HepG2 (cell line): Measurements from ENCODE around the gene LITAFD. TPM values are rescaled to one million over a fixed set of nuclear protein-coding genes. Genes with fewer than 3 reads are reported as not detected.
A peak's percentile ranks its signal among the peaks of the same experiment; 100 is the strongest.

Experiments
- AHR ChIP-seq: IDR thresholded peaks from 2 replicates; pipeline ENCODE4 v1.6.1; 2018; ENCODE audit warnings: missing genetic modification reagents, missing compliant biosample characterization
- CCDC6 ChIP-seq: sonication (generic); formaldehyde crosslinking; IDR thresholded peaks from 2 replicates; pipeline ENCODE4 v1.8.1; 2022; ENCODE audit warnings: mild to moderate bottlenecking, missing genetic modification reagents, moderate library complexity
- CENPT ChIP-seq: sonication (generic); formaldehyde crosslinking; IDR thresholded peaks from 2 replicates; pipeline ENCODE4 v1.8.0; 2022; ENCODE audit warnings: low read depth, mild to moderate bottlenecking, moderate library complexity, missing genetic modification reagents
- FOXP1 ChIP-seq, 2 experiments: fragments of 450-650 bp in 1 of 2; IDR thresholded peaks; 2 replicates each; pipeline ENCODE4 v1.6.1; 2017 to 2018; ENCODE audit warnings: antibody characterized with exemption in 1 of 2
- GPN1 ChIP-seq: sonication (generic); formaldehyde crosslinking; IDR thresholded peaks from 2 replicates; pipeline ENCODE4 v1.5.1; 2020; ENCODE audit warnings: missing genetic modification reagents, borderline replicate concordance
- GRHL1 ChIP-seq: sonication (generic); formaldehyde crosslinking; conservative IDR thresholded peaks from 2 replicates; pipeline ENCODE4 v1.8.0; 2022; ENCODE audit warnings: missing genetic modification reagents
- HCFC1 ChIP-seq: fragments of 150-350 bp; IDR thresholded peaks from 2 replicates; pipeline ENCODE4 v1.6.1; 2014; ENCODE audit warnings: low read depth, low read length
- KDM5A ChIP-seq: fragments of 200-600 bp; sonication (generic); IDR thresholded peaks from 2 replicates; pipeline ENCODE4 v1.7.0; 2018; ENCODE audit warnings: antibody characterized with exemption, mild to moderate bottlenecking, low read length, borderline replicate concordance
- MYC ChIP-seq: sonication (generic); formaldehyde crosslinking; IDR thresholded peaks from 2 replicates; pipeline ENCODE4 v1.9.0; 2021; ENCODE audit warnings: missing genetic modification reagents, borderline replicate concordance
- NCOR1 ChIP-seq: fragments of 200-600 bp; sonication (generic); IDR thresholded peaks from 2 replicates; pipeline ENCODE4 v1.7.0; 2017; ENCODE audit warnings: antibody characterized with exemption, low read length, borderline replicate concordance
- RBM39 ChIP-seq: fragments of 200-400 bp; formaldehyde crosslinking; IDR thresholded peaks from one replicate; pipeline ENCODE4 v1.6.1; 2018; ENCODE audit warnings: antibody characterized with exemption, mild to moderate bottlenecking, low read depth, low read length; ENCODE audit not compliant: poor library complexity, severe bottlenecking
- ZFP1 ChIP-seq: IDR thresholded peaks from 2 replicates; pipeline ENCODE4 v1.6.1; 2016
- ZFP90 ChIP-seq: sonication (generic); formaldehyde crosslinking; IDR thresholded peaks from 2 replicates; pipeline ENCODE4 v1.8.0; 2022; ENCODE audit warnings: missing genetic modification reagents, mild to moderate bottlenecking, inconsistent platforms, borderline replicate concordance
- ZNF605 ChIP-seq: sonication (generic); formaldehyde crosslinking; IDR thresholded peaks from 2 replicates; pipeline ENCODE4 v1.8.0; 2022; ENCODE audit warnings: mild to moderate bottlenecking, missing genetic modification reagents
- ZNF660 ChIP-seq: sonication (generic); formaldehyde crosslinking; IDR thresholded peaks from 2 replicates; pipeline ENCODE4 v1.5.1; 2020; ENCODE audit warnings: mild to moderate bottlenecking, low read depth, missing genetic modification reagents, borderline replicate concordance
- ZNF672 ChIP-seq: sonication (generic); formaldehyde crosslinking; IDR thresholded peaks from 2 replicates; pipeline ENCODE4 v1.8.1; 2022; ENCODE audit warnings: missing genetic modification reagents
- ZNF674 ChIP-seq: sonication (generic); formaldehyde crosslinking; IDR thresholded peaks from 2 replicates; pipeline ENCODE4 v1.5.0; 2020; ENCODE audit warnings: low read depth, mild to moderate bottlenecking, missing genetic modification reagents
- ZNF709 ChIP-seq: sonication (generic); formaldehyde crosslinking; IDR thresholded peaks from 2 replicates; pipeline ENCODE4 v1.5.0; 2020; ENCODE audit warnings: mild to moderate bottlenecking, missing genetic modification reagents
- ZNF816 ChIP-seq: sonication (generic); formaldehyde crosslinking; IDR thresholded peaks from 2 replicates; pipeline ENCODE4 v1.8.0; 2022; ENCODE audit warnings: missing genetic modification reagents, mild to moderate bottlenecking, borderline replicate concordance
- polyA plus RNA-seq, 8 experiments: library from polyadenylated mRNA; depleted of rRNA in 3 of 8; stranded (reverse) in 7 of 8; unstranded in 1 of 8; fragments of >200 nt; fragmentation: Illumina TruSeq in 4 of 8; extraction: Trizol in 4 of 8; gene quantifications; 2 replicates each; pipeline versions ENCODE4 v1.2.1 to v1.2.3, GENCODE V29; 2011 to 2016; ENCODE audit warnings: low read depth in 4 of 8, missing spikeins in 1 of 8, mixed read lengths in 1 of 8; ENCODE audit not compliant: insufficient read depth in 1 of 8
- total RNA-seq, 5 experiments: library from RNA; depleted of rRNA; stranded (reverse); fragments of >200 nt; fragmentation: Illumina TruSeq; extraction: Trizol; gene quantifications; 2 replicates each; pipeline ENCODE4 v1.2.3, GENCODE V29; 2016; ENCODE audit warnings: low read depth in 1 of 5
- TF ChIP-seq, protein P1 (sequence below): sonication (generic); formaldehyde crosslinking; IDR thresholded peaks from 2 replicates; pipeline ENCODE4 v1.8.0; 2022; ENCODE audit warnings: mild to moderate bottlenecking, missing genetic modification reagents
- TF ChIP-seq, protein P2 (sequence below): fragments of 450-650 bp; IDR thresholded peaks from 2 replicates; pipeline ENCODE4 v1.6.1; 2017; ENCODE audit warnings: mild to moderate bottlenecking
- TF ChIP-seq, protein P3 (sequence below): sonication (generic); formaldehyde crosslinking; IDR thresholded peaks from 2 replicates; pipeline ENCODE4 v1.8.0; 2022; ENCODE audit warnings: mild to moderate bottlenecking, missing genetic modification reagents, moderate library complexity

Gene LITAFD
- total and polyA plus RNA-seq, 2 of the 13 experiments (the other 11 are each of a cell fraction or from before 2014, with no cell fraction given) = not detected

DNA sequence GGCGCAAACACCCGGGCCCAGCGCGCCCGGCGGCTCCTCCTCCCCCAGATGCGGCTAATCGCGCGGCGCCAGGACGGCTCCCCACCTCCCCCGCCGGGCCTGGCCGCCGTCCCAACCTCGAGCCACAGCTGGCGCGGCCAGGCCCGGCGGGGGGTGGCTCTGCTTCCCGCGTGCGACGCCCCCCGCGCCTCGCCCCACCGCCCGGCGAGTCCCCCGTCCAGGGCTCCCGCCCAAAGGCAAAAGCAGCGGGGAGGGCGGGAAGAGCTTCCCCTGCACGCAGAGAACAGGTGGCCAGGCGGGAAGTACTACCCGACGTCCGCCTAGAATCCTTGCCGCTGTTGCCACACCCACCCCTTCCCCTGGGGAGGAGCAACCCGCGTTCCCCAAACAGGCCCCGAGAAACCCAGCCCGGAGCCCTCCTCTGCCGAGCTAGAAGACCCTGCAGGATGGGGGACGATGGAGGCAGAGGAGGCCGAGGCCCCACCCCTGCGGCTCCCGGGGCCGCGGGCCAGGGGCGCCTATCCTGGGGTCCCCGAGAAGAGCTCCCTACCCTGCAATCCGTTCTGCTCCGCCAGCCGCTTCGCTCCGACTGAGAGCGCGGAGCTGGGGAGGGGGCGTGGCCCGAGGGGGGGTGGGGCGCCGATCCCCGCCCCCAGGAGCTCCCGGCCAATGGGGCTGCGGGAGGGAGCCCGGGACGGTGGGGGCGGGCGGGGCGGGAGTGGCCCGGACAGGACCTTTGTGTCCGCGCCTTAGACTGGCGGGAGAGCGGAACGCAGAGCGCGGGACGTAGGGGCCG lies 13.5 kb upstream of the LITAFD start, which contains the start of gene CARHSP1 (continued):
- TF ChIP-seq ZFP90 (CRISPR knock-in tag) (peak; percentile 9; the same call in 1 of the 2 replicates), ZNF672 (no peak), AHR (CRISPR knock-in tag) (peak; percentile 63; the same call in 1 of the 2 replicates), ZNF605 (peak; percentile 97), HCFC1 (no peak), ZNF660 (CRISPR knock-in tag) (no peak), MYC (CRISPR knock-in tag) (no peak; the same call in 1 of the 2 replicates), ZNF816 (peak; percentile 51), ZFP1 (CRISPR knock-in tag) (no peak), CCDC6 (CRISPR knock-in tag) (0 out of 2 replicates have a peak, but pooled peaks have one; percentile 6), CENPT (no peak; the same call in 1 of the 2 replicates), KDM5A (peak; percentile 7), RBM39 (peak; percentile 88), ZNF709 (CRISPR knock-in tag) (peak; percentile 89), GPN1 (CRISPR knock-in tag) (no peak; the same call in 1 of the 2 replicates), ZNF674 (CRISPR knock-in tag) (0 out of 2 replicates have a peak, but pooled peaks have one; percentile 12), FOXP1 (IDR thresholded peaks at IDR 0.05) (no peak), FOXP1 (CRISPR knock-in tag; IDR thresholded peaks at IDR 0.05) (no peak), NCOR1 (peak; percentile 68; the same call in 1 of the 2 replicates), GRHL1 (no peak)
- TF ChIP-seq, protein P1, sequence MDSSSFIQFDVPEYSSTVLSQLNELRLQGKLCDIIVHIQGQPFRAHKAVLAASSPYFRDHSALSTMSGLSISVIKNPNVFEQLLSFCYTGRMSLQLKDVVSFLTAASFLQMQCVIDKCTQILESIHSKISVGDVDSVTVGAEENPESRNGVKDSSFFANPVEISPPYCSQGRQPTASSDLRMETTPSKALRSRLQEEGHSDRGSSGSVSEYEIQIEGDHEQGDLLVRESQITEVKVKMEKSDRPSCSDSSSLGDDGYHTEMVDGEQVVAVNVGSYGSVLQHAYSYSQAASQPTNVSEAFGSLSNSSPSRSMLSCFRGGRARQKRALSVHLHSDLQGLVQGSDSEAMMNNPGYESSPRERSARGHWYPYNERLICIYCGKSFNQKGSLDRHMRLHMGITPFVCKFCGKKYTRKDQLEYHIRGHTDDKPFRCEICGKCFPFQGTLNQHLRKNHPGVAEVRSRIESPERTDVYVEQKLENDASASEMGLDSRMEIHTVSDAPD (CRISPR knock-in tag) = peak; percentile 68; the same call in 1 of the 2 replicates
- TF ChIP-seq, protein P2, sequence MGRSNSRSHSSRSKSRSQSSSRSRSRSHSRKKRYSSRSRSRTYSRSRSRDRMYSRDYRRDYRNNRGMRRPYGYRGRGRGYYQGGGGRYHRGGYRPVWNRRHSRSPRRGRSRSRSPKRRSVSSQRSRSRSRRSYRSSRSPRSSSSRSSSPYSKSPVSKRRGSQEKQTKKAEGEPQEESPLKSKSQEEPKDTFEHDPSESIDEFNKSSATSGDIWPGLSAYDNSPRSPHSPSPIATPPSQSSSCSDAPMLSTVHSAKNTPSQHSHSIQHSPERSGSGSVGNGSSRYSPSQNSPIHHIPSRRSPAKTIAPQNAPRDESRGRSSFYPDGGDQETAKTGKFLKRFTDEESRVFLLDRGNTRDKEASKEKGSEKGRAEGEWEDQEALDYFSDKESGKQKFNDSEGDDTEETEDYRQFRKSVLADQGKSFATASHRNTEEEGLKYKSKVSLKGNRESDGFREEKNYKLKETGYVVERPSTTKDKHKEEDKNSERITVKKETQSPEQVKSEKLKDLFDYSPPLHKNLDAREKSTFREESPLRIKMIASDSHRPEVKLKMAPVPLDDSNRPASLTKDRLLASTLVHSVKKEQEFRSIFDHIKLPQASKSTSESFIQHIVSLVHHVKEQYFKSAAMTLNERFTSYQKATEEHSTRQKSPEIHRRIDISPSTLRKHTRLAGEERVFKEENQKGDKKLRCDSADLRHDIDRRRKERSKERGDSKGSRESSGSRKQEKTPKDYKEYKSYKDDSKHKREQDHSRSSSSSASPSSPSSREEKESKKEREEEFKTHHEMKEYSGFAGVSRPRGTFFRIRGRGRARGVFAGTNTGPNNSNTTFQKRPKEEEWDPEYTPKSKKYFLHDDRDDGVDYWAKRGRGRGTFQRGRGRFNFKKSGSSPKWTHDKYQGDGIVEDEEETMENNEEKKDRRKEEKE = no peak
- TF ChIP-seq, protein P3, sequence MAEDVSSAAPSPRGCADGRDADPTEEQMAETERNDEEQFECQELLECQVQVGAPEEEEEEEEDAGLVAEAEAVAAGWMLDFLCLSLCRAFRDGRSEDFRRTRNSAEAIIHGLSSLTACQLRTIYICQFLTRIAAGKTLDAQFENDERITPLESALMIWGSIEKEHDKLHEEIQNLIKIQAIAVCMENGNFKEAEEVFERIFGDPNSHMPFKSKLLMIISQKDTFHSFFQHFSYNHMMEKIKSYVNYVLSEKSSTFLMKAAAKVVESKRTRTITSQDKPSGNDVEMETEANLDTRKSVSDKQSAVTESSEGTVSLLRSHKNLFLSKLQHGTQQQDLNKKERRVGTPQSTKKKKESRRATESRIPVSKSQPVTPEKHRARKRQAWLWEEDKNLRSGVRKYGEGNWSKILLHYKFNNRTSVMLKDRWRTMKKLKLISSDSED (CRISPR knock-in tag) = no peak
